Activated T-cell treated with anti-CD3 and anti-CD28 coated beads for 4 hours (primary cell): ENCODE data around the gene CWC22.
"Not testable (repeated sequence)": the region's sequence is repeated elsewhere in the genome, so short reads cannot be mapped to it uniquely, and the experiment has no call there.

Source experiments
- DNase-seq: peaks from one replicate; pipeline ENCODE4 v3.0.0-alpha.2; 2020

Gene CWC22

GRCh38 chr2:180002198-180002770, 4.8 kb downstream of the CWC22 start:
- no peak for DNase-seq

GRCh38 chr2:180001726-180002125, 5.4 kb downstream of the CWC22 start:
- no peak for DNase-seq

GRCh38 chr2:180000434-180000833, 6.7 kb downstream of the CWC22 start:
- DNase-seq, result no peak

GRCh38 chr2:179999000-179999399, 8.1 kb downstream of the CWC22 start:
- DNase-seq, result no peak

- DNase-seq, result no peak
Observed at GRCh38 chr2:179995741-179996515, 11.2 kb downstream of the CWC22 start.

- DNase-seq, result no peak
Observed at GRCh38 chr2:179991344-179991743, 15.8 kb downstream of the CWC22 start.

GRCh38 chr2:179990676-179991317, 16.3 kb downstream of the CWC22 start:
- no peak for DNase-seq

GRCh38 chr2:179987916-179988315, 19.2 kb downstream of the CWC22 start:
- DNase-seq, result no peak

- DNase-seq, result no peak
Observed at GRCh38 chr2:179985163-179985820, 21.8 kb downstream of the CWC22 start.

GRCh38 chr2:179983250-179983932, 23.7 kb downstream of the CWC22 start:
- DNase-seq, result no peak

- no peak for DNase-seq
Observed at GRCh38 chr2:179981085-179981484, 26.0 kb downstream of the CWC22 start.

- DNase-seq, result no peak
Observed at GRCh38 chr2:179974761-179975160, 32.3 kb downstream of the CWC22 start.

- DNase-seq, result no peak
Observed at GRCh38 chr2:179966778-179967394, 40.2 kb downstream of the CWC22 start.

GRCh38 chr2:179965291-179966258, 41.5 kb downstream of the CWC22 start:
- no peak for DNase-seq

- DNase-seq, result no peak
Observed at GRCh38 chr2:179963626-179964025, 43.5 kb downstream of the CWC22 start.

- DNase-seq, result not testable (repeated sequence)
Observed at GRCh38 chr2:179958251-179958650, 48.8 kb downstream of the CWC22 start.

- no peak for DNase-seq
Observed at GRCh38 chr2:179954026-179954425, 53.1 kb downstream of the CWC22 start.

GRCh38 chr2:179953359-179953758, 53.7 kb downstream of the CWC22 start:
- no peak for DNase-seq

GRCh38 chr2:179952658-179953057, 54.4 kb downstream of the CWC22 start:
- DNase-seq, result no peak

- DNase-seq, result no peak
Observed at GRCh38 chr2:179951680-179952079, 55.4 kb downstream of the CWC22 start.

- no peak for DNase-seq
Observed at GRCh38 chr2:179950391-179950790, 56.7 kb downstream of the CWC22 start.
